Measurements from ENCODE around the gene TNP1.

DNA sequence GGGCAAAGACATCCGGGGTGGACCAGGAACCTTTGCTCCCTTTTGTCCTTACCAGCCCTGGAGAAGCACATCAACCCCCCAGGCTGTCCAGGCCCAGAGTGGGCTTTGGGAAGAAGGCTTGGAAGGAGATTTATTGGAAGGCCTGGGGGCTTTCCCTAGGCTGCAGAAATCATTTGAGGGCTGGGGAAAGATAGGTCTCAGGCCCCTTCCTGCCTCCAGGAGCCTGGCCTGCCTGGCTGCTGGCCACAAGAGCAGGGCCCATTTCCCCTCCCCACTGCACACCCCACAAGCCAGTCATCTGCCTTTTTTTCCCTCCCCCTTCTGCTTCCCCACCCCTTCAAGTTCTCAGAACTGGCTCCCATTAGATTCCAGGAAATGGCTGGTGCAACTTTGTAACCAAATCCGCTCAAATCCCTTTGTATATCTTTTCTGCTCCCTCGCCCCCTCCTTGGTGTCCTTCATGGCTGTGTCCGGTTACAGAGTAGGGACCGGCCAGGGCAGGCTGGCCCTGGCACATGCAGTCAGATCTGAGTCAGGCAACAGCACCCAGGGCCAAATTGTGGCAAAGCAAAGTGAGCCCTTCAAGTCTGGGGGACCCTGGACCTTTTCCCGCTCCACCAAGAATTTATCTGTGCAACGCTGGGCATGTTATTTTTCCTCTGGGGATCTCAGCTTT is 20.8 kb upstream of the TNP1 start:
- TF ChIP-seq, protein P1, sequence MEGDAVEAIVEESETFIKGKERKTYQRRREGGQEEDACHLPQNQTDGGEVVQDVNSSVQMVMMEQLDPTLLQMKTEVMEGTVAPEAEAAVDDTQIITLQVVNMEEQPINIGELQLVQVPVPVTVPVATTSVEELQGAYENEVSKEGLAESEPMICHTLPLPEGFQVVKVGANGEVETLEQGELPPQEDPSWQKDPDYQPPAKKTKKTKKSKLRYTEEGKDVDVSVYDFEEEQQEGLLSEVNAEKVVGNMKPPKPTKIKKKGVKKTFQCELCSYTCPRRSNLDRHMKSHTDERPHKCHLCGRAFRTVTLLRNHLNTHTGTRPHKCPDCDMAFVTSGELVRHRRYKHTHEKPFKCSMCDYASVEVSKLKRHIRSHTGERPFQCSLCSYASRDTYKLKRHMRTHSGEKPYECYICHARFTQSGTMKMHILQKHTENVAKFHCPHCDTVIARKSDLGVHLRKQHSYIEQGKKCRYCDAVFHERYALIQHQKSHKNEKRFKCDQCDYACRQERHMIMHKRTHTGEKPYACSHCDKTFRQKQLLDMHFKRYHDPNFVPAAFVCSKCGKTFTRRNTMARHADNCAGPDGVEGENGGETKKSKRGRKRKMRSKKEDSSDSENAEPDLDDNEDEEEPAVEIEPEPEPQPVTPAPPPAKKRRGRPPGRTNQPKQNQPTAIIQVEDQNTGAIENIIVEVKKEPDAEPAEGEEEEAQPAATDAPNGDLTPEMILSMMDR (IDR thresholded peaks at IDR 0.05), result no peak
- no peak for TF ChIP-seq EP300 (IDR thresholded peaks at IDR 0.05)

Data from upper lobe of left lung (tissue), 4 donors.